Natural killer cell (primary cell): ENCODE results near the gene MYO15B. TPM values are rescaled to one million over a fixed set of nuclear protein-coding genes. Genes with fewer than 3 reads are reported as not detected.
A peak's percentile ranks its signal among the peaks of the same experiment; 100 is the strongest.

ENCODE experiments used
- ATAC-seq, 3 donors: fragments of 150-1000 bp in 2 of 3; fragments of 200-7000 bp in 1 of 3; cut with Tn5 transposase; 1 replicate in 1 of 3; 2 replicates in 2 of 3; pipeline ENCODE4 v1.10.0; 2021; ENCODE audit warnings: mild to moderate bottlenecking in 2 of 3, moderate library complexity in 2 of 3
- DNase-seq, 2 donors: peaks; one replicate each; pipeline versions ENCODE4 v3.0.0 to v3.0.0-alpha.2; 2013 to 2021; ENCODE audit warnings: mixed read lengths in 1 of 2
- H3K27ac ChIP-seq: one replicate; pipeline ENCODE4 v1.5.1; 2013; ENCODE audit warnings: mild to moderate bottlenecking, low read length
- H3K27me3 ChIP-seq: one replicate; pipeline ENCODE4 v1.6.1; 2013; ENCODE audit warnings: low read length; ENCODE audit not compliant: control insufficient read depth, insufficient read depth
- H3K36me3 ChIP-seq: one replicate; pipeline ENCODE4 v1.6.1; 2013; ENCODE audit warnings: low read length; ENCODE audit not compliant: control insufficient read depth, insufficient read depth
- H3K4me1 ChIP-seq: one replicate; pipeline ENCODE4 v1.6.1; 2013; ENCODE audit warnings: low read length; ENCODE audit not compliant: control insufficient read depth, insufficient read depth
- H3K4me3 ChIP-seq: one replicate; pipeline ENCODE4 v1.5.1; 2013; ENCODE audit warnings: low read length
- H3K9me3 ChIP-seq: one replicate; pipeline ENCODE4 v1.6.1; 2013; ENCODE audit warnings: low read length; ENCODE audit not compliant: control insufficient read depth, insufficient read depth
- H3K27ac Mint-ChIP-seq, 2 donors: one replicate each; pipeline ENCODE4 v1.8.0; 2022; ENCODE audit warnings: mild to moderate bottlenecking in 2 of 2, mixed read lengths in 2 of 2, moderate library complexity in 1 of 2
- H3K27me3 Mint-ChIP-seq, 2 donors: one replicate each; pipeline ENCODE4 v1.8.0; 2022; ENCODE audit warnings: low read depth in 2 of 2, mixed read lengths in 2 of 2
- H3K36me3 Mint-ChIP-seq: one replicate; pipeline ENCODE4 v1.8.0; 2022; ENCODE audit warnings: mixed read lengths
- H3K4me1 Mint-ChIP-seq, 2 donors: one replicate each; pipeline ENCODE4 v1.8.0; 2022; ENCODE audit warnings: mixed read lengths in 2 of 2
- H3K4me3 Mint-ChIP-seq: one replicate; pipeline ENCODE4 v1.8.0; 2022; ENCODE audit warnings: mild to moderate bottlenecking, moderate library complexity, mixed read lengths
- H3K9me3 Mint-ChIP-seq, 2 donors: one replicate each; pipeline ENCODE4 v1.8.0; 2022; ENCODE audit warnings: mixed read lengths in 2 of 2
- CTCF ChIP-seq: fragments of 200-600 bp; IDR thresholded peaks from one replicate; pipeline ENCODE4 v1.8.0; 2022; ENCODE audit warnings: antibody characterized with exemption
- WGBS: methylation state at CpG from one replicate; pipeline ENCODE4 v1.1.7; 2013; ENCODE audit warnings: missing lambda C conversion rate; ENCODE audit not compliant: insufficient coverage; 5-methylcytosine and 5-hydroxymethylcytosine counted together
- intact Hi-C: fragments of 100-400 bp; cut with micrococcal nuclease; formaldehyde crosslinking; loops from one replicate; pipeline ENCODE4 v1.14.2; 2022
- total RNA-seq, 4 donors: library from RNA; stranded (reverse); fragments of 120-200 nt in 1 of 4; gene quantifications; one replicate each; pipeline versions ENCODE4 v1.2.3 to v1.2.4, GENCODE V29; 2013 to 2022

The MYO15B gene
- total RNA-seq, 3 donors from 2014 or later (not counting 1 experiment from before 2014, with no cell fraction given) = 336 to 372 (median 339) TPM

DNA sequence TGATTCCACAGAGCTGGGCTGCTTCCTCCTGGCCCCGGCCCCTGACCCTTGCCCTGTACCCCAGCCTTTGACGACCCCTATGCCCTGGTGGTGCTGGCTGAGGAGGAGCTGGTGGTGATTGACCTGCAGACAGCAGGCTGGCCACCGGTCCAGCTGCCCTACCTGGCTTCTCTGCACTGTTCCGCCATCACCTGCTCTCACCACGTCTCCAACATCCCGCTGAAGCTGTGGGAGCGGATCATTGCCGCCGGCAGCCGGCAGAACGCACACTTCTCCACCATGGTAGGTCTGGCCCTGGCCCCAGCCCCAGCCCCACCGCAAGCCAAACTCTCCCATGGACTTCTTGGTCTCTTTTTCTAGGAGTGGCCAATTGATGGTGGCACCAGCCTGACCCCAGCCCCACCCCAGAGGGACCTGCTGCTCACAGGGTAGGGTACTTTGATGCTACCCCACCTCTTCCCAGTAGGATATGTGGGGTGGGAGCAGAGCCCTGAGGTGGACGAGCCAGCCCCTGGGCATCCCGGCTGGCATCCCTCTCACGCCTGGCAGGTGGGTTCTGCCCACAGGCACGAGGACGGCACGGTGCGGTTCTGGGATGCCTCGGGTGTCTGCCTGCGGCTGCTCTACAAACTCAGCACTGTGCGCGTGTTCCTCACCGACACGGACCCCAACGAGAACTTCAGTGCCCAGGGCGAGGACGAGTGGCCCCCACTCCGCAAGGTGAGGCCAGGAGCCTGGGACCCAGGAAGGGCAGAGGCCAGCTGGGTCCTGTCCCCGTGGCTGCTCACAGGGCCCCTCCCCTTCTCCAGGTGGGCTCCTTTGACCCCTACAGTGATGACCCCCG lies 19.0 kb upstream of the MYO15B start:
- 96% methylated on average over 31 of the region's 31 CpGs for WGBS
- no peaks in the 10 kb centered on the region for H3K9me3 Mint-ChIP-seq

GRCh38 chr17:75570034-75570676 lies 17.4 kb upstream of the MYO15B start:
- H3K27me3 ChIP-seq = no peaks in the 10 kb centered on the region
- H3K27ac Mint-ChIP-seq = peak overlapping the region in 1 of 2 donors; percentile 9
- H3K9me3 Mint-ChIP-seq = no peaks in the 10 kb centered on the region
- ATAC-seq (no peak), DNase-seq (no peak)
- H3K4me3 Mint-ChIP-seq = no peak overlapping the region
- H3K4me3 ChIP-seq = no peak overlapping the region
- no peak for TF ChIP-seq CTCF
- peaks cover 23% of the 10 kb centered on the region for H3K4me1 ChIP-seq
- peaks cover 52% of the 10 kb centered on the region for H3K36me3 ChIP-seq
- no peak overlapping the region for H3K27ac ChIP-seq
- H3K4me1 Mint-ChIP-seq = peaks cover 0 to 6% of the 10 kb centered on the region in 2 donors
- H3K9me3 ChIP-seq = no peaks in the 10 kb centered on the region
- no peaks in the 10 kb centered on the region for H3K27me3 Mint-ChIP-seq
- intact Hi-C loops = no loop called here
- 93% methylated on average over 35 of the region's 35 CpGs for WGBS
- H3K36me3 Mint-ChIP-seq = no peaks in the 10 kb centered on the region

More for the DNA sequence above, 19.0 kb upstream of the MYO15B start:
- Mint-ChIP-seq H3K27ac (no peak overlapping the region), H3K27me3 (no peaks in the 10 kb centered on the region), H3K4me1 (peaks cover 0 to 6% of the 10 kb centered on the region in 2 donors), H3K36me3 (no peaks in the 10 kb centered on the region), H3K4me3 (no peak overlapping the region)
- no peaks in the 10 kb centered on the region for H3K27me3 ChIP-seq
- intact Hi-C loops = no loop called here
- H3K4me3 ChIP-seq = no peak overlapping the region
- DNase-seq = no peak
- H3K9me3 ChIP-seq = no peaks in the 10 kb centered on the region
- peaks cover 62% of the 10 kb centered on the region for H3K36me3 ChIP-seq
- H3K4me1 ChIP-seq = peaks cover 23% of the 10 kb centered on the region
- H3K27ac ChIP-seq = no peak overlapping the region
- TF ChIP-seq CTCF = no peak
- no peak for ATAC-seq

DNA sequence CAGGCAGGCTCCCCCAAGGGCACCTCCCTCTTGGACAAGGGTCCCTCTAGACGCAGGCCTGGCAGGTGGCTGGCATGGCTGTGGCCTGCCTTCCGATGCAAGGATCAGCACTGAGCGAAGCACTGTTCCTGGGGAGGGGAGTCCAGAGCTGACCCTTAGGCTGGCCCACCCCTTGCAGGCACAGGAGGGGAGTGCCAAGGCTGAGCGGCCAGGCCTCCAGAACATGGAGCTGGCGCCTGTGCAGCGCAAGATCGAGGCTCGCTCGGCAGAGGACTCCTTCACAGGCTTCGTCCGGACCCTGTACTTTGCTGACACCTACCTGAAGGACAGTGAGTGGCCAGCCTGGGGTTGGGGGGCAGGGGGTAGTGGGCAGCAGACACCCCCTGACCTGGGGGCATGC lies 16.8 kb upstream of the MYO15B start:
- H3K4me1 Mint-ChIP-seq = peaks cover 0 to 5% of the 10 kb centered on the region in 2 donors
- intact Hi-C loops = no loop called here
- no peaks in the 10 kb centered on the region for H3K9me3 ChIP-seq
- no peak for TF ChIP-seq CTCF
- H3K27me3 ChIP-seq = no peaks in the 10 kb centered on the region
- no peak for ATAC-seq
- H3K4me3 Mint-ChIP-seq = no peak overlapping the region
- WGBS = 95% methylated on average over 11 of the region's 11 CpGs
- H3K27ac Mint-ChIP-seq = peak overlapping the region in 1 of 2 donors; percentile 9
- no peaks in the 10 kb centered on the region for H3K27me3 Mint-ChIP-seq
- H3K36me3 ChIP-seq = peaks cover 46% of the 10 kb centered on the region
- H3K4me3 ChIP-seq = no peak overlapping the region
- no peaks in the 10 kb centered on the region for H3K36me3 Mint-ChIP-seq
- peak overlapping the region; percentile 77 for H3K27ac ChIP-seq
- no peaks in the 10 kb centered on the region for H3K9me3 Mint-ChIP-seq
- H3K4me1 ChIP-seq = peaks cover 23% of the 10 kb centered on the region
- no peak for DNase-seq
